Activated CD8-positive, alpha-beta memory T cell treated with anti-CD3 and anti-CD28 coated beads for 24 hours (primary cell): ENCODE data around the gene OR4P4.

Source experiments
- DNase-seq: peaks from one replicate; pipeline ENCODE4 v3.0.0-alpha.2; 2020

Gene OR4P4

GRCh38 chr11:55634813-55635212 lies at the start of gene OR4P4:
Gene OR4P4, plus strand, starts transcription at chr11:55635113.
- no peak for DNase-seq

GRCh38 chr11:55607545-55607944 lies 27.4 kb upstream of the OR4P4 start, which contains the start of gene OR4C11:
Gene OR4C11, minus strand, starts transcription at chr11:55607645. Its CDS starts 3,272 bp downstream, at chr11:55604373.
- no peak for DNase-seq

- no peak for DNase-seq
Observed at GRCh38 chr11:55624531-55624930, 10.4 kb upstream of the OR4P4 start.

- no peak for DNase-seq
Observed at GRCh38 chr11:55648027-55648426, 13.1 kb downstream of the OR4P4 start, which contains the start of gene OR4S2. Gene OR4S2, plus strand, starts transcription at chr11:55648327. Its CDS starts 2,577 bp downstream, at chr11:55650904.

DNA sequence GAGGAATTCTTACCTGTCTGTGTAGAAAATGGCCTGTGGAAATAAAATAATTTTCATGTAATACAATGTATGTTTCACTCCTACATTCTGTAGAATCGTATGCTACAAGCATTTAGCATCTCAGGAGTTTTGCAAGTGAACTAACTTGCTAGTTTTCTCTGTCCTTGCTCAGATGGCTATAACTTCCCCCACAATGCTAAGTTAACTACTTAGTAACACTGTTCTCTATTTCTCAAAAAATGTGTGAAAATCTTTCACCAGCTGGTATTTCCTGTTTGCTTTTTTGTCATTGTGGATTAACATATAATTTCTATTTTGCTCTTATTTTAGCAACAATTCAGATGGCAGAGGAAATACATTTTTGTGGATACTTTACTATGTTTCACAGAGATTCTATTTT lies 17.6 kb downstream of the OR4P4 start:
- no peak for DNase-seq

GRCh38 chr11:55655096-55655495 lies 20.2 kb downstream of the OR4P4 start:
- DNase-seq = no peak

- DNase-seq = no peak
Observed at GRCh38 chr11:55658031-55658573, 23.2 kb downstream of the OR4P4 start.

DNA sequence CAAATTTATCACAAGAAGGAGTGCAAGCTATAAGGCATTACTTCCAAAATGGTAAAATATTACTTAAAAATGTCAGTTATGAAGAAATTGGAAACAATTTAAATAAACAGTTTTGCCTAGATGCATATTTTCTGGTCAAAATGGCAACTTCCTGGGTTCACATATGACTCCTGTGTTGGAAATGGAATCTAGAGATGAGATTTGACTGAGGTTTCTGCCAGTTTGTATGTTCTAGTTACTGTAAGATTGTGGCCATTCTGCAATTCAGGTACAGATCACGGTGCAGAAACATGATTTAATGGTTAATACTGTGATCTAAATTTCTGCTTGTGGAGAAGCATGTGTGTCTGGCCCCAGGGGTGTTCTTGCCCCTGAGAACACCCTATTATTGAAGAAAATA lies 23.7 kb downstream of the OR4P4 start:
- no peak for DNase-seq

GRCh38 chr11:55661901-55662300 lies 27.0 kb downstream of the OR4P4 start, which contains the start of gene OR4C6:
Gene OR4C6, plus strand, starts transcription at chr11:55662201. Its CDS starts 2,966 bp downstream, at chr11:55665167.
- no peak for DNase-seq

DNA sequence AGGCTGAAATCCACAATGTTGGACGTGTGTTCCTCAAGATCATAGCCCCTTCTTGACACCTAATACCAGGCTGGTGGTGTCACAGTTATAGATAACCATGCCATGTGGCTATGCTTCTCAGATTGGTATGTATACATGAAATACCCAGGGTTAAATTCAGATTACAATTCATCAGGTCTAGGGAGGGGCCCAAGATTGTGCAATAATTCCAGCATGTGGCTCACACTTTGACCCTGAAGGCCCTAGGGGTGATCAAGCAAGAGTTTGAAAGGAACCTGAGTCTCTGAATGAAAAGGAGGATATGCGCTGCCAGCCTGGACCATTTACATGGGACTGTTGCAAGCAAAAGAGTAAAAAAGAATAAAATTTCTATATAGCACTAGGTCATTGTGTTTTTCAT lies 34.5 kb downstream of the OR4P4 start:
- DNase-seq = no peak

DNA sequence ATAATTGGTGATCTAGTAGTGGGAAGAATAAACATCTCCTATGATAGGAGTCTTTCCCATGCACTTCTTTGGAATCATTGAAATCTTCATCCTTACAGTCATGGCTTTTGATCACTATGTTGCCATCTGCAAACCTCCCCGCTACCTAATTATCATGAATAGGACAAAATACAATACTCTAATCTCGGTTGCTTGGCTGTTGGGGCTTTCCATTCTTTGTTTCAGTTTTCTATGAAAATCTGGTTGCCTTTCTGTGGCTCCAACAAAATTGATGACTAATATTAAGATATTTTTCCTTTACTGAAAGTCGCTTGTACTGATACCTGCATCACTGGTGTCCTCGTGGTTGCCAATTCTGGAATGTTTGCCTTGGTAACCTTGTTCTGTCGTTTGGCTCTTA lies 38.9 kb downstream of the OR4P4 start:
- DNase-seq = no peak
